SK-N-SH (cell line): ENCODE results near the gene ITGB5. TPM values are rescaled to one million over a fixed set of nuclear protein-coding genes. Genes with fewer than 3 reads are reported as not detected.

Experiments used
- CTCF ChIA-PET: fragments of 300-600, 350-600 bp; formaldehyde crosslinking; extraction: SDS; loops from one replicate; lab custom pipeline; 2021; lab: Yijun Ruan, JAX
- POLR2A ChIA-PET: fragments of 350-600 bp; sonication (Branson Sonifier 250); formaldehyde crosslinking; extraction: SDS; loops from one replicate; lab custom pipeline; 2020; ENCODE audit warnings: antibody characterized with exemption, inconsistent platforms; lab: Yijun Ruan, JAX
- DNase-seq: peaks from one replicate; pipeline ENCODE4 v3.0.0; 2012
- H2AFZ ChIP-seq: fragments of 200-600 bp; sonication (generic); 2 replicates; pipeline ENCODE4 v1.8.1; 2016; ENCODE audit warnings: antibody characterized with exemption, mild to moderate bottlenecking, low read depth
- H3F3A ChIP-seq: fragments of 200-600 bp; sonication (generic); replicated peaks from 2 replicates; pipeline ENCODE3; 2016; ENCODE audit warnings: antibody characterized with exemption, mild to moderate bottlenecking; ENCODE audit not compliant: insufficient read depth
- H3K27ac ChIP-seq, 2 experiments: fragments of 200-500 bp in 1 of 2; fragments of 200-600 bp in 1 of 2; sonication (Bioruptor generic) in 1 of 2; sonication (generic), shearing (Covaris generic) in 1 of 2; 2 replicates each; pipeline versions ENCODE4 v1.5.1 to v1.6.1; 2014 to 2016; ENCODE audit warnings: low read depth in 2 of 2, inconsistent platforms in 1 of 2, low read length in 1 of 2, mild to moderate bottlenecking in 1 of 2, mixed read lengths in 1 of 2
- H3K27me3 ChIP-seq: fragments of 200-600 bp; sonication (generic), shearing (Covaris generic); 2 replicates; pipeline ENCODE4 v1.6.1; 2016; ENCODE audit warnings: mixed run types; ENCODE audit not compliant: insufficient read depth
- H3K36me3 ChIP-seq, 2 experiments: fragments of 200-500 bp in 1 of 2; fragments of 200-600 bp in 1 of 2; sonication (Bioruptor generic) in 1 of 2; sonication (generic) in 1 of 2; replicated peaks in 1 of 2; 2 replicates each; pipeline versions ENCODE3 to v1.5.1; 2014 to 2016; ENCODE audit warnings: low read length in 1 of 2, mild to moderate bottlenecking in 1 of 2; ENCODE audit not compliant: insufficient read depth in 2 of 2, control insufficient read depth in 1 of 2
- H3K4me1 ChIP-seq, 2 experiments: fragments of 200-500 bp in 1 of 2; fragments of 200-600 bp in 1 of 2; sonication (Bioruptor generic) in 1 of 2; sonication (generic), shearing (Covaris generic) in 1 of 2; 2 replicates each; pipeline versions ENCODE4 v1.5.1 to v1.6.1; 2014 to 2016; ENCODE audit warnings: low read depth in 1 of 2, low read length in 1 of 2, mixed run types in 1 of 2; ENCODE audit not compliant: insufficient read depth in 2 of 2, control insufficient read depth in 1 of 2
- H3K4me2 ChIP-seq: fragments of 200-600 bp; sonication (generic), shearing (Covaris generic); 2 replicates; pipeline ENCODE4 v1.6.1; 2017; ENCODE audit warnings: mixed run types
- H3K4me3 ChIP-seq, 2 experiments: fragments of 200-500 bp in 1 of 2; fragments of 200-600 bp in 1 of 2; sonication (Bioruptor generic) in 1 of 2; sonication (generic), shearing (Covaris generic) in 1 of 2; 2 replicates each; pipeline versions ENCODE4 v1.5.1 to v1.8.1; 2014 to 2016; ENCODE audit warnings: low read depth in 2 of 2, inconsistent platforms in 1 of 2, low read length in 1 of 2, mild to moderate bottlenecking in 1 of 2, mixed read lengths in 1 of 2, moderate library complexity in 1 of 2
- H3K79me2 ChIP-seq: fragments of 200-600 bp; sonication (generic); 2 replicates; pipeline ENCODE4 v1.8.1; 2017; ENCODE audit warnings: mild to moderate bottlenecking; ENCODE audit not compliant: insufficient read depth
- H3K9ac ChIP-seq: fragments of 200-600 bp; sonication (generic); 2 replicates; pipeline ENCODE4 v1.6.1; 2017; ENCODE audit warnings: mixed run types
- H3K9me2 ChIP-seq: fragments of 200-600 bp; sonication (generic); 2 replicates; pipeline ENCODE4 v1.6.1; 2017; ENCODE audit warnings: mixed run types
- H3K9me3 ChIP-seq: fragments of 200-600 bp; sonication (generic); 2 replicates; pipeline ENCODE4 v1.6.1; 2017; ENCODE audit warnings: mixed run types, mild to moderate bottlenecking, moderate library complexity
- H4K20me1 ChIP-seq: fragments of 200-600 bp; sonication (generic); 2 replicates; pipeline ENCODE4 v1.6.1; 2017; ENCODE audit warnings: mild to moderate bottlenecking, mixed run types; ENCODE audit not compliant: insufficient read depth
- CTCF ChIP-seq: fragments of 200-600 bp; sonication (generic); IDR thresholded peaks from 2 replicates; pipeline ENCODE4 v1.6.1; 2017; ENCODE audit warnings: antibody characterized with exemption, mild to moderate bottlenecking, moderate library complexity
- EP300 ChIP-seq, 2 experiments: IDR thresholded peaks; 2 replicates each; pipeline versions ENCODE4 v1.4.0 to v1.6.1; 2012; ENCODE audit warnings: borderline replicate concordance in 1 of 2, low read depth in 1 of 2, low read length in 1 of 2
- EZH2phosphoT487 ChIP-seq: fragments of 200-600 bp; sonication (generic); IDR thresholded peaks from 2 replicates; pipeline ENCODE4 v1.6.1; 2017; ENCODE audit warnings: low read depth, mixed run types, mild to moderate bottlenecking, antibody characterized with exemption, moderate library complexity, borderline replicate concordance
- FOXJ3 ChIP-seq: sonication (generic); formaldehyde crosslinking; IDR thresholded peaks from 2 replicates; pipeline ENCODE4 v1.5.1; 2020; ENCODE audit warnings: mild to moderate bottlenecking, missing genetic modification reagents
- GATA2 ChIP-seq: sonication (generic); formaldehyde crosslinking; IDR thresholded peaks from 2 replicates; pipeline ENCODE4 v1.5.0; 2020; ENCODE audit warnings: mild to moderate bottlenecking, missing genetic modification reagents
- JUND ChIP-seq: IDR thresholded peaks from 2 replicates; pipeline ENCODE4 v1.4.0; 2012
- MAX ChIP-seq: IDR thresholded peaks from 2 replicates; pipeline ENCODE4 v1.4.0; 2012; ENCODE audit warnings: low read depth
- NRF1 ChIP-seq: IDR thresholded peaks from 2 replicates; pipeline ENCODE4 v1.6.1; 2012; ENCODE audit warnings: low read depth, mild to moderate bottlenecking, low read length
- PBX3 ChIP-seq: IDR thresholded peaks from 2 replicates; pipeline ENCODE4; 2012
- REST ChIP-seq: IDR thresholded peaks from 2 replicates; pipeline ENCODE4 v1.6.1; 2012; ENCODE audit warnings: mild to moderate bottlenecking, low read depth, low read length, moderate library complexity
- RFX5 ChIP-seq: IDR thresholded peaks from 2 replicates; pipeline ENCODE4 v1.6.1; 2012; ENCODE audit warnings: mild to moderate bottlenecking, improper control_type of control experiment, low read length
- SIN3A ChIP-seq: IDR thresholded peaks from 2 replicates; pipeline ENCODE4 v1.6.1; 2012; ENCODE audit warnings: low read depth, mild to moderate bottlenecking, low read length, moderate library complexity, borderline replicate concordance
- TAF1 ChIP-seq: IDR thresholded peaks from 2 replicates; pipeline ENCODE4 v1.6.1; 2012; ENCODE audit warnings: low read depth, mild to moderate bottlenecking, low read length, moderate library complexity, borderline replicate concordance
- TCF12 ChIP-seq: IDR thresholded peaks from 2 replicates; pipeline ENCODE4 v1.4.0; 2012
- TEAD4 ChIP-seq: IDR thresholded peaks from 2 replicates; pipeline ENCODE4 v1.4.0; 2012; ENCODE audit warnings: mild to moderate bottlenecking, borderline replicate concordance; ENCODE audit not compliant: insufficient read depth
- USF2 ChIP-seq: fragments of 150-350 bp; IDR thresholded peaks from 2 replicates; pipeline ENCODE4 v1.6.1; 2017; ENCODE audit warnings: antibody characterized with exemption, low read length, low read depth, borderline replicate concordance
- YY1 ChIP-seq: IDR thresholded peaks from 2 replicates; pipeline ENCODE4 v1.4.0; 2012; ENCODE audit warnings: low read depth, mild to moderate bottlenecking
- WGBS: methylation state at CpG from one replicate; pipeline ENCODE4 v1.1.6; 2017; ENCODE audit warnings: low lambda C conversion rate; 5-methylcytosine and 5-hydroxymethylcytosine counted together
- polyA plus RNA-seq, 3 experiments: library from polyadenylated mRNA; depleted of rRNA; stranded (reverse); fragments of >200 nt; gene quantifications; 2 replicates each; pipeline ENCODE4 v1.2.3, GENCODE V29; 2012

The ITGB5 gene
- polyA plus RNA-seq, 1 of the 3 experiments (the other 2 are of a cell fraction): 481 TPM

- CTCF ChIA-PET: interaction anchor here (1.0 to 7.6 kb wide), 6 partner anchors 11 to 690 kb away, joined by 3 to 42 read pairs (median 4); no protein-coding TSS in a partner anchor
- Histone ChIP-seq H3K4me1 (peaks cover 0 to 9% of the 10 kb centered on the region in 2 experiments; a peak in 2 of 4 replicates), H3K4me2 (no peak overlapping the region), H4K20me1 (no peaks in the 10 kb centered on the region), H3K79me2 (no peaks in the 10 kb centered on the region), H3K27me3 (no peaks in the 10 kb centered on the region), H3K4me3 (no peak overlapping the region), H2AFZ (no peak overlapping the region), H3K9me2 (no peaks in the 10 kb centered on the region), H3K9ac (no peak overlapping the region), H3K27ac (no peak overlapping the region), H3K9me3 (no peaks in the 10 kb centered on the region), H3K36me3 (no peaks in the 10 kb centered on the region), H3F3A (no peaks in the 10 kb centered on the region)
- WGBS: 82% methylated on average over 7 of the region's 7 CpGs
- POLR2A ChIA-PET: interaction anchor here (0.7 kb wide), 2 partner anchors 133 to 149 kb away, joined by 3 to 4 read pairs; no protein-coding TSS in a partner anchor
- DNase-seq: no peak
- no peak for TF ChIP-seq USF2
- TF ChIP-seq GATA2 (CRISPR knock-in tag): no peak
- TF ChIP-seq EP300 (IDR thresholded peaks at IDR 0.05; ENCODE audit: borderline replicate concordance in 1 of 2, low read depth in 1 of 2, low read length in 1 of 2): no peak
- TF ChIP-seq FOXJ3: no peak
- no peak for TF ChIP-seq YY1
- TF ChIP-seq PBX3: no peak
- no peak for TF ChIP-seq MAX
- no peak for TF ChIP-seq JUND
- TF ChIP-seq EZH2phosphoT487: no peak
- TF ChIP-seq TAF1: no peak
- no peak for TF ChIP-seq SIN3A
- TF ChIP-seq TEAD4: no peak
- TF ChIP-seq TCF12: no peak
- no peak for TF ChIP-seq RFX5
- no peak for TF ChIP-seq NRF1
- TF ChIP-seq CTCF: no peak
- TF ChIP-seq REST: no peak
Measured at GRCh38 chr3:124895756-124896155, 8.6 kb upstream of the ITGB5 start.
